GM12874 (cell line): Measurements from ENCODE around the gene PRKACA.

Experiments
- CTCF ChIP-seq: IDR thresholded peaks from 2 replicates; pipeline ENCODE4 v1.5.1; 2011; ENCODE audit warnings: low read depth, mild to moderate bottlenecking, control low read depth, low read length, moderate library complexity; ENCODE audit not compliant: insufficient read depth

The PRKACA gene

DNA sequence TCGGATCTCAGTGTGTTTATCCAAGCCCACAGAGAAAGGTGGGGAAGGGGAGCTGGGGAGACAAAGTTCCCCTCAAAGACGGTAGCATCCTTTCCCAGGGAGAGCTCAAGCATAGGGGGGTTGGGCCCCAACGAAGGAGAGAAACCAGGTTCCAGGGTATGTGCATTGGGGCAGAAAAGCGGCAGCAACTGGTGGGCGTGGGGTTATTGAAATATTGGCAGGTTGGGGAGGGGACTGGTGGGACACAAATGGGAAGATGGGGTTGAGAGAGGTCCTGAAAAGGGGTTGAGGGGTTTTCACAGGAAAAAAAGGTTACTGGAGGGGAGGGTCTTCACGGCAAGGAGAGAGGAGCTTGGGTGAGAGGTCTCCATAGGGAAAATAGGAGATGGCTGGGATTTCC lies 17.8 kb upstream of the PRKACA start:
- no peak for TF ChIP-seq CTCF

DNA sequence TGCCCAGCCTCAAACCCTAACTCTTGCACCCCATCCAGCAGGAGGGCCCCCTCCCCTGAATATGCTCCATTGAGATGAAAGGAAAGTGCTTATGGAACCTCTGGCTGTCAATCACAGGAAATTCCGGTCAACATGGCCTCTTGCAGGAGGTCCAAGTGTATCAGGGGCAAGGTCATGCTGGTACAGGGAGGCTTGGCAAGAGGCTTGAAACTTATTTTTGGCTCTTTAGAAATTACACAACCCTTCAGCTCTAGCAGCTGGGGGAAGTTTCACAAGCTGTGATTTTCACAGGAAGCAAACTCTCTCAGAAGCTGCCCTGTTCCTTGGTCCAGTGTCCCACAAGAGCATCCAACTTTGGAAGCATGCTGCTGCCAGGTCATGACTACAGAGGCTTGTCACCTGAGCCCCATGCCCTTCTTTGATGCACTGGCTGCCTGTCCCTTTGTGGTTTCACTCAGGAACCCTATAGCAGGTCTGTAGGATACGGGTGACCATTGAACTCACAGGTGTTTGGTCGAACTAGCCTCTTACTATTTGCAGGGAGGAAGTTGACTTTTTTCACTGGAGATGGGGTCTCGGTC lies 10.5 kb upstream of the PRKACA start:
- no peak for TF ChIP-seq CTCF

GRCh38 chr19:14127176-14127575 lies 9.6 kb upstream of the PRKACA start:
- TF ChIP-seq CTCF = no peak

DNA sequence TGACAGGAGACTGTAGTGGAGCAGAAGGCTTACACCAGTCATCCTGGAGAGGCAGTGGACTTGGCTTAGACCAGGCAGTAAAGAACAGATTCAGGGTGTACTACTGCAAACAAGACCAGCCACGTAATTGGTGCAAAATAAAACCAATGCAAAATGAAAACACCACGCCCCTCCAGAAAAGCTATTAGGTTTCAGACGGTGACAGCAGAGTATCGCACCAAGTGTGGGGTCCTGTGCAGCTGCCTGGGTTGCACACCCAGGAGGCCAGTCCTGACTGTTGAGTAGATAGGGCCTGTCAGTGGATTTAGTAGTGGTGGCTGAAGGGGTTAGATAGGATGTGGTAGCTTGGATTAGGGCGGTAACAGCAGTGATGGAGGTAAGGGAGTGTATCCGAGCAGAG lies 5.4 kb upstream of the PRKACA start:
- TF ChIP-seq CTCF = no peak

GRCh38 chr19:14120497-14120780 lies 2.9 kb upstream of the PRKACA start:
- no peak for TF ChIP-seq CTCF

GRCh38 chr19:14119644-14120496 lies 2.3 kb upstream of the PRKACA start:
- no peak for TF ChIP-seq CTCF

DNA sequence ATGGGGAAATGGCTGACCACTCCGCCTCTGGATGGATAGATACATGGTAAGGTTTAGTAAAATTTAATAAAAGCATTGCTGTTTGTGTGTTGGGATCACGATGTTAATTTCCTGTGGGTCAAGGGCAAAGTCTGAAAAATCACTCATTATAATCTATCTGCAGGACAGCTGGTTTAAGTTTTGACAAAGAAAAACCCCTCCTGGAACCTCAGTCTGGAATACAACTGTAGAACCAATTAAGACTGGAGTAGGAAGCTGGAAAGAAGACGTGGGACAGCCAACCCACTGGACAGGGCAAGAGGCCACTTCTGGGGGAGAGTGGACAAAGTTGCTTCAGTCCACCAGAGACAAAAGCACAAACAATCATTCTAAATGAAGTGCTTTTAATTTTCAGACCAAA lies 1.6 kb upstream of the PRKACA start:
- no peak for TF ChIP-seq CTCF
